GM18498 (cell line): ENCODE measurements around the gene AFTPH.

Experiments used
- ATAC-seq: cut with Tn5 transposase; IDR thresholded peaks from one replicate; pipeline ENCODE4 v1.9.1; 2021; ENCODE audit warnings: mild to moderate bottlenecking, moderate library complexity; ENCODE audit not compliant: unreplicated experiment

AFTPH gene

GRCh38 chr2:64582774-64583340 lies 58.7 kb downstream of the AFTPH start:
- peak; percentile 90 for ATAC-seq

DNA sequence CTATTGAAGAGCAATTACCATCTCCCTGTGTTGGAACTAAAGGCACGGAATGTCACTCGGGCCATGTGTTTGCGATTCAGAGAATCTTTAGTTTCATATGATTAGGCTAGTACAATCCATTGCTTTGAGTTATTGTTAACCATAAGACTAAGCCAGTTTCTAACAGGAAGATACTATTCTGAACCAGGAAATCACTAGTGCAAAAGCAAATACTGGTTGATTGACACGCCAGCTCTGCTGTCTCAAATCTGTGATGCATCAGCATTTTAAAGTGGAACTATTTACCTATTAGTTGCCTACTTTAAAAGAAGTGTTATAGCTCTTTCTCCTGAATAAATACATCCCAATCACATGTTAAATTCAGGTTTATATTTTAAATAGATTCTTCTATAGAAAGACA lies 61.9 kb downstream of the AFTPH start:
- ATAC-seq = no peak

GRCh38 chr2:64586883-64587481 lies 62.9 kb downstream of the AFTPH start:
- no peak for ATAC-seq

GRCh38 chr2:64587561-64587960 lies 63.4 kb downstream of the AFTPH start:
- no peak for ATAC-seq

- ATAC-seq = no peak
Observed at GRCh38 chr2:64591188-64591587, 67.1 kb downstream of the AFTPH start.

DNA sequence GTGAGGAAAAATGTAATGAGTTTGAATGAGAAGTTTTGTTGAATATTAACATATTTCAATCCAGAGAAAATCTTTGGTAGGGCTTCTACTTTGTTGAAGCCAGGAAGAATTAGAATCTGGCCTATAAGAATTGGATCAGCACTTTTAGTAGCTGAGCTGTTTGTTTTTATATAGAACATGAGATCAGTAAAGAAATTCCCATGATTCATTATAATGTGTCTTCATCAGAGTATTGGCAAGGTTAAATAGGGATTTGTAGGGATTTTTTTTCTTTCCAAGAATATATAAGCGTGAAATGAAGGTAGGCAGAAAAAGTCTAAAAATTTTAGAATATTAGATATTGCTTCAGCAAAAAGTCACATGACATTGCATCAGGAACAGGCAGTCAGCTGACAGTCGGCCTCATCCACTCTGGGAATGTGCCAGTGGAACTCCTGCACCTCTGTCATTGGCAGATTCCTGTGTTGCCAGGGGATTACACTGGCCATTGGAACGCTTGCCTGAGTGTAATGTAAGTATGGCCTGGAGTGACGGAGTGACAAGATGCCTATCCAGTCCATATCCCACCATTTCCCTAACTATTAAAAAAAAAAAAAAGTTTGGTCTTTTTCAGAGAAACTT lies 69.0 kb downstream of the AFTPH start:
- no peak for ATAC-seq

DNA sequence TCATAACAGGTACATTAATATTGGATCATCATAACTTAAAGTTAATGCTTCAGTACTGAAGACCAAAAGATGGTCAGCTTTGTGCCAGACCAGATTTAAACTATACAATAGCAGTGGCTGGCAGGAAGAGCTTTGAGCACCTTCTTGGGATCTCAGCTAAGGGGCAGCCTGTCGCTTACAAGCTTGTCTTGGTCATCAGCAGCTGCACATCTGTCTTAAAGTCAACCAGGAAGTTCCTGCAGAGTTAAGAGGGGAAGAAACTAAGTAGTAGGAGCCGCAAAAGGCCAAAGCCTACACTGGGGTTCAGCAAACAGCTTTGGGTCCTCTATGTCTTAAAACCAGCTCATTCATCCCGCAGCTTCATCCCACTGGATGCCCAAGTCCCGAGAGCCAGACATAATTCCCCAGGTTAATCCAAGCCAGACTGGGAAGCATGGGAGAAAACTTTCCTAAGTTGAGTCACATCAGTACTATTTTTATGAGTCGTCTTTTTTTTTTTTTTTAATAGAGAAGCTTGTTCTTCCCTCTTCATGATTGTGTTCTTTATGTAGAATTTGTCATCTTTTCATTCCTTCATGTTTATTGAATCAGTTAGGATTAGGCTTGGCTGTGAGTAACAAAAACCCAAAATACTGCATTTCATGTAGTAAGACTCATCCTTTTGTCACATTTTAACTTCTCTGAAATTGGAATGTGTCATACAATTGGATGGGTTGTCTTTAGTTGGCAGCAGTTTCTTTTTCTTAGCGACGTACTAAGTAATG lies 70.3 kb downstream of the AFTPH start:
- no peak for ATAC-seq

DNA sequence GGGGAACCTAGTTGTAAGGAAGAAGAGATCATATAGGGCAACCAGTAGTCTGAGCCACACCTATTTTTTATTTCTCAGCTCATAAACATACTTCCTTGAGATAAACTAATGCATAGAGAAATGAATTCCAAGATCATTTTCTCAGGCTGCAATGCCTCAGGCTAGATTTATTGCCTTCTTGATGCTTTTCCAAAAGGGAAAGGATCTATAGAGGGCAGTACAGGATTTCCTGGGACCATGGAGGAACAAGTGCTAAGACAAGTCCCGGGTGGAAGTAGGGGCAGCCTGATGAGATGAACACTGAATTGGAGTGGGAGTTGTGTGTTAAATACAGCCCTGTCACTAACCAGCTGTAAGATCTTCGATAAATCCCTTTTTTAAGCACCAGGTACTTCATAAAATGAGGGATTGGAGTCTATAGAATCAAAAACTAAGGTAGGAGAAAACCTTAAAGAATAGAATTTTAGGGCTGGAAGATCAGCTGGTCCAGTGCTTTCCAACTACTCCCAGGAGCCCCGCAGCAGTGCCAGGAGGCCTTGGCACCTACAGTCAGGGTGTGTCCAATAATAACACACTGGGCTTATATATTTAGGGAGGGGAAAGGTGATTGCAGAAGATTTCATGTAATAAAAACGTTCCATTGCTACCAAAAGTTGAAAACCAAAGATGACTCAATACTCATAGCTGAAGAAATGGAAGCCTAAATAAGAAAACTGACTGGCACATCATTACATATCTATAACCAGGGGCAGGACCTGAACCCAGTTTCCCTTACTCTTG lies 71.5 kb downstream of the AFTPH start:
- ATAC-seq = no peak

GRCh38 chr2:64598226-64598625 lies 74.1 kb downstream of the AFTPH start:
- no peak for ATAC-seq

DNA sequence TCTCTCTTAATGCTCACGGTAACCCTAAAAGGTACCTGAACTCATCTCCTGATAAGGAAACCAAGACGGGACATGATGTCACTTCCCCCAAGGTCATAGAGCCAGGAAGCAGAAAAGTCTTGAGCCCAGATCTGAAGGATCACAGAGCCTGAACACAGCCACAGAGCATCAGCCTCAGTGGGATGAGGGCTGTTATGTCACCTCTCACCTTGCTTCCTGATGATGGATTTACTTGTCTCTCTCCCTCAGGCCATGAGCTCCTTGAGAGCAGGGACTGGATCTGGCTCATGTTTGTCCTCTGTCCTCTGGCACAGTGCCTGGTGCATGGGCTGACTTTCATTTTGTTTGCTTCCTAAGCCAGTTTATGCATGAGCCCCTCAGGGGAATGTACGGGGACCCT lies 75.3 kb downstream of the AFTPH start:
- ATAC-seq = no peak

GRCh38 chr2:64601034-64601754 lies 77.1 kb downstream of the AFTPH start:
- ATAC-seq = no peak

- no peak for ATAC-seq
Observed at GRCh38 chr2:64601785-64602391, 77.8 kb downstream of the AFTPH start.

- no peak for ATAC-seq
Observed at GRCh38 chr2:64602436-64602835, 78.3 kb downstream of the AFTPH start.

DNA sequence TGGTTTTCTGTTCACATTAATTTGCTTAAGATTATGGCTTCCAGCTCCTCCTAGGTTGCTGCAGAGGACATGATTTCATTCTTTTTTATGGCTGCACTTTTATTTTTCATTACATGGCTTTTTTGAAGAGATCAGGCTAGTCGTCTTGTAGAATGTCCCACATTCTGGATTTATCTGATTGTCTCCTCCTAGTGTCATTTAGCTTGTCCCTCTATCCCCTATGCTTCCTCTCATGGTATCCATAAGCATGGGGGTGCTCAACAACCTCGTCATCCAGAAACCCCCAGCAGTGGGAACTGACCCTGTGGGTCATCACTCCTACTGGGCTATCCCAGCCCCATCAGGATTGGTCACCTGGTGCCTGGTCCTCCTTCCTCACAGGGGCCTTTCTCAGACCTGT lies 80.0 kb downstream of the AFTPH start:
- ATAC-seq = no peak

- ATAC-seq = no peak
Observed at GRCh38 chr2:64605026-64605471, 80.9 kb downstream of the AFTPH start.

GRCh38 chr2:64605991-64606478 lies 81.9 kb downstream of the AFTPH start:
- no peak for ATAC-seq

GRCh38 chr2:64606479-64607363 lies 82.6 kb downstream of the AFTPH start:
- peak; percentile 88 for ATAC-seq

- ATAC-seq = no peak
Observed at GRCh38 chr2:64607381-64608304, 83.5 kb downstream of the AFTPH start.
